Measurements from ENCODE around the gene PUS10.

- TF ChIP-seq POLR2A (IDR thresholded peaks at IDR 0.05) (no peak), CTCF (IDR thresholded peaks at IDR 0.05) (no peak)
Measured at GRCh38 chr2:60976256-60976850, 41.7 kb downstream of the PUS10 start.
